RPMI7951 (cell line): Measurements from ENCODE around the gene PLLP. TPM values are rescaled to one million over a fixed set of nuclear protein-coding genes. Genes with fewer than 3 reads are reported as not detected.
A peak's percentile ranks its signal among the peaks of the same experiment; 100 is the strongest.
"Not testable (repeated sequence)": the region's sequence is repeated elsewhere in the genome, so short reads cannot be mapped to it uniquely, and the experiment has no call there.

Source experiments
- DNase-seq: peaks from one replicate; pipeline ENCODE4 v3.0.0-alpha.2; 2012; ENCODE audit warnings: low read depth
- total RNA-seq: library from RNA; depleted of rRNA; stranded (reverse); fragments of >200 nt; shearing (Covaris generic); gene quantifications from 2 replicates; pipeline ENCODE4 v1.2.3, GENCODE V29; 2014

The PLLP gene
- total RNA-seq, 1 experiment from 2014 or later = 0.24 TPM

DNA sequence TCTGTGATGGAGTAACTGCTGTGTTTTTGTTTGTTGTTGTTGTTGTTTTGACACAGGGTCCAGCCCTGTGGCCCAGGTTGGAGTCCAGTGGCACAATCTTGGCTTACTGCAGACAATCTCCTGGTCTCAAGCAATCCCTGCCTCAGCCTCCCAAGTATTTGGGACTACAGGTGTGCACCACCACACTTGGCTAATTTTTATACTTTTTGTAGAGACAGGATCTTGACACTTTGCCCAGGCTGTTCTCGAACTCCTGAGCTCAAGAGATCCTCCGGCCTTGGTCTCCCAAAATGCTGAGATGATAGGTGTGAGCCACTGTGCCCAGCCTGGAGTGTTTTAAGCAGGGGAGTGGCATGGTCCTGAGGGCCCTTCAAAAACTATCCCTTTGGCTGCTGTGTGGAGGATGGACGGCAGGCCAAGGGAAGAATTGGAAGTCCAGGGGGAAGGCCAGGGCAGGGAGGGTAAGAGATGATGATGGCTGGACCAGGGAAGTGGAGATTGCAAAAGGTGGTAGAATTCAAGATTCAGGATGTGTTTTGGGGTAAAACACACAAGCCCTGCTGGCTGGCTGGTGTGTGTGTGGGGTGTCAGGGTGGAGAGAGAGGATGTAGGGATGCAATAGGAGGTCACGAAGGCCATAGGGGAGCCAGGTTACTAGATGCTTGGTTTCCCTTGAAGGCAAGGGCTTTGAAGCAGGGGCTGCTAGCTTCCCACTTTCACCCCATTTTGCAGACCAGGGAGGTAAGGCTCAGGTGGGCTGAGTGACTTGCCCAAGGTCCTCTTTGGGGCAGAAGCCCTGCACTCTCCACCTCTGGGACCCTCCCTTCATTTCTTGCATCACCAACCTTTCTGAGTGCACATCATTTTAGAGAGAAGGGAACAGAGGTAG is 18.8 kb upstream of the PLLP start:
- no peak for DNase-seq

DNA sequence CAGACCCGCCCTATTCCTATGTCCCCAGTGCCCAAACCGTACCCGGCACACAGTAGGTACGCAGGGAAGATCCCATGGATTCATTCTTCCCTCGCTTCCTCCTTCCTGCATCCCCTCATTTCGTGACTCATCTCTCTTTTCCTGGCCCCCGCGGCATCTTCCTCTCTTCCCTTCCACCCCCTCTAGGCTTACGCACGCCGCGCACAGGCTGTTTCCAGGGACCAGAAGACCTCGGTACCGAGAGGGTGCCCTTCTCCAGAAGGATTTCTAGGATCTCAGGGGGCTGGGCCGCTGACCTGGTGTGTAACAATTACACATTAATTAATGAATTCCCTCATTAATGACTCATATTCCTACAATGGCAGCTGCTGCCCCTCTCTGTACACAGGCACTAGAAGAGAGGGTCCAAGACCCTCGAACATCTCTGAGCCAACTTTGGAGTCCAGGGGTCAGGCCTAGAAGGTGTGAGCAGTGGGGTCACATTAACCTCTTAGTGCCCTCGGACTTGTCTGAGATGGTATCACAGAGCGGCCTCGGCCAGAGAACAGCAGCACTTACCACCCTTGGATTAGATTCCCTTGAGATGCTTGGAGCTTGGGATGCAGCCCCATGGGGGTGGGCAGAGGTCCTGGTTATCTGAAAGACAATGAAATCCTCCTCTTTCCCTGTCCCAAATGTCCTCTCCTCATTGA is 16.8 kb upstream of the PLLP start:
- DNase-seq = no peak

DNA sequence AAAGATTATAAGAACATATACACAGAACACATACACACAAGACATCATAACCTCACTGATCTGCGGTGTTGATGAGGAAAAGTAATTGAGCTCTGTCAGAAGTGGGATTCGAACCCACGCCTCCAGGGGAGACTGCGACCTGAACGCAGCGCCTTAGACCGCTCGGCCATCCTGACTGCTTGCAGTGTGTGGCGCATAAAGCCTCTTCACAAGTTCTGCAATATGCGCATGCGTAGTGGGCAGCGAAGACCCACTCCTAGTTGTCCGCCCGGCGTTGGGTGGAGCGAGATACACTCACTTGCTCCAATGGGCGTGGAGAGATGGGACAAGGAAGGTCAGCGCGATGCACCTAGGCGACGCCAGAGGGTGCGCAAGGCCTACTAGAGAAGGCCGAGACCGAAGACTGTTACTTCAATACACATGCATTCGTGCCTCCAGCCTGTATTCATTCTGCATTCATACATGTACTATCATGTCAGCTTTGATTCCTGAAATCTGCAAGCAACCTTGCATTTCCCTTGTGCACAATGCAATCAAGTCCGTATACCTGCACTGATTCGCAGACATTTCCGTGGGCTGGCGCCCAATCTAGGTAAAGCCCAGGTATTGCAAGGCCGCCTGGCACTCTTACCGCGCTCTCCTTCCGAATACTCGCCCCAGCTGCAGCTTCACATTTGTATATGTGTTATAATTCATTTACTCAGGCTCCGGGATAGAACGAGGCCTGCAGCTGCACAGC is 16.1 kb upstream of the PLLP start:
- DNase-seq = peak; percentile 97

DNA sequence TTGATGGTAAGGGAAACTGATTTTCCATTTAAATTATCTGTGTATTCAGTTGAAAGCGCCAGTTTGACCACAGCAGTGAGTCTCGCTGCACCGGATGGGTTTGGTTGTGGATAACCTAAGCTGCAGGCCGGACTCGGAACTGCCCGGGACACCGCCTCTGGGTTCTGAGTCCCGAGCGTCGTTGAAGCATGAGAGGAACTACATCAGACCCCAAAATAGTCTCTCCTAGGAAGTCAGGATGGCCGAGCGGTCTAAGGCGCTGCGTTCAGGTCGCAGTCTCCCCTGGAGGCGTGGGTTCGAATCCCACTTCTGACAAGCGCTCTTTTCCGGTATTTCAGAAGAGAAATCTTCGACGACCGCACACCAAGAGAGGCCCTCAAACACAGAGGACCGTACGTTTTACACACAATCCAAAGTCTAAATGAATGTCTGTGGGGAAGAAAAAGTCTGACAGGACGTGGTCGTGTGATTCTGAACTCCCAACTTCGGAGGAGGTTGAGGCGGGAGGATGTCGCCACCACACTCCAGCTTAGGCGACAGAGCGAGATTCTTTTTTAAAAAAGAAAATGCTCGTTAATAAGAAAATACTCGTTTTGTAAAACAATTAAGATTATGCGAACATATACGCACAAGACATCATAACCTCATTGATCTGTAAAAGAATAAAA is 15.4 kb upstream of the PLLP start:
- DNase-seq = peak; percentile 92

DNA sequence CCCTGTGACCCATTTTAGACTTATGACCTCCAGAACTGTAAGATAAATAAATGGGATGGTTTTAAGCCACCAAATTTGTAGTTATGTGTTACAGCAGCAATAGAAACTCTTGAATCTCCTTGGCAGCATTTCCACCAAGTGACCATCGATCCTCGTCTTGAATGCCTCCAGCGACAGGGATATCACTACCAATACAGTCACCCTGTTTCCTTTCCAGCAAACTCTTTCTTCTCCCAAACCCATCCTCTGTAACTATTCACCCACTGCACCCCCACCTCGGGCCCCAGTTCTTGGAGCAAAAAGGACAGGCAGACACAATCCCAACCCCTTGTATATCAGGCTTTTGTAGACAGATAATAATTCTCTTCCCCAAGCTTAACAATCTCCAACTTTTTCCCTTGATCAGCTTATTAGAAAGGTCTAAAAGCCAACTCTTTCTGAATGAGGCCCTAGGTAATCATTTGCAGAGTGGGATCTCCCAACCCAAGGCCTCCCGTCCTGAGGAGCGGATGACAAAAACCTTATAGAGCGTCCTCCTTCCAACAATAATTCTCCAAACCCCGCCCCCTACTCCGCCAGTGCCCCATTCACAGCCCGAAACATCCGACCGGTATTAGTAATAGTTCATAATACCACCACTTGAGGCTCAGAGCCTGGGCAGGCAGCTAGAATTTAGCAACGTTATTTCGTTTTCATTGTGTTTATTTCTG is 14.7 kb upstream of the PLLP start:
- DNase-seq = no peak

DNA sequence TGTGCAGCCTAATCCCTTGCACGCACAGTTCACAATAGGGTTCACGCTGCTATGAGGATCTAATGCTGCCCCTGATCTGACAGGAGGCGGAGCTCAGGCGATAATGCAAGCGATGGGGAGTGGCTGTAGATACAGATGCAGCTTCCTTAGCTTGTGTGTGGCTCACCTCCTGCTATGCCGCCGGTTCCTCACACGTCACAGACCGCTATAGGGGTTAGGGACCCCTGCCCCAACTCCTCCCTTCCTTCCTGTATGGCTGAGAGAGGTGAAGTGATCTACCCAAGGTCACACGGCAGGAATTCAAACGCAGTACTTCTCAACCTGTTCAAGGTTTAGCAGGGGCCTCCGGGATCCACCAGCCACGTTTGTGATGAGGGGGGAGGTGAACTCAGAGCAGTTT is 13.4 kb upstream of the PLLP start:
- DNase-seq = no peak

DNA sequence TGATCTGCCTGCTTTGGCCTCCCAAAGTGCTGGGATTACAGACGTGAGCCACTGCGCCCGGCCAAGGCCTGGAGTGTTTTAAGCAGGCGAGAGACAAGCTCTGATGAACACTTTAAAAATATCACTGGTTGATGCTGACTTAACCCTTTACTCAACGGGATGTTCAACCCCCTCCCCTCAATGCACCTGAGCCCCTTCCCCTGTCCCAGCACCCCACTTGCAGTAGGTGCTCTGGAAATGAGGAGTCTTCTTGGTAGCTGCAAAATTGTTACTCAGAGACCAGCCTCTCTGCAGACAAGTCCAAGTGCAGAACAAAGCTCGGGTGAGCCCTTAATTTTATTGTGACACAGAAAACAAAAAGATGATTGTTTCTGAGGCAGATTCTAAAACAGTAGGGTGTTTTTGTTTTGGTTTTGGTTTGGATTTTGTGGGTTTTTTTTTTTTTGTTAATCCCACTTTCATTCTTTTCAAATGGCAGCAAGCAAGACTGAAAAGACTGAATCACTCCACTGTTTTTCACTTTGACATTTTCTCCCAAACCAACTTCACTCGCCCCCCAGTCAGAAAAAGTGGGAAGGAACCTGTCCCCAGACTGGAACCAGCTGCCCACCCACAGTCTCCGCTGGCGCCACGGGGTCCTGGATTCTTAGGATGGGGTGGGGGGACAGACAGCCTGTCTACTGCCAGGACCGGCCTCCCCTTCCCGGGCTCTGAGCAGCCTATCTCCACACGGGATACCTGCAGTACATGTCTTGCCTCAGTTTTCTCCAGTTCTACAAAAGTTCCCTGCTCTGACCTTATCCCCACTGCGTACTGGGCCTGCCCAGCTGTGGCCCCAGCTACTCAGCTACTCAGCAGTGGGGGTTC is 5.2 kb upstream of the PLLP start:
- no peak for DNase-seq

DNA sequence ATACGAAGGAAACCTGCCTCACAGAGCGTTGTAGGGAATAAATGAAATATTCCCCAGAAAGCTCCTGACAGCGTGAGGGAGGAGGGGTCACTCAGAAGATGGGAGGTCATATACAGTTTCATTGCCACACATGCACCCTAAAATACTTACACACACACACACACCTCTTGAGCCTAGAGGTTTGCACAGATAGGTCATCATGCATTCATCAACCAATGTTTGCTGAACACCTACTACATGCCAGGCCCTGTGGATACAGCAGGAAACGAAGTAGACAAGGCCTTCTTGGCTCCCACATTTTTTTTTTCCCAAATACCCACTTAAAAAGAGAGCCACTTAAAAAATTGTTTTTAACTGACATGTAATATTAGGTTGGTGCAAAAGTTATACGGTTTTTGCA is 907 bp upstream of the PLLP start:
- no peak for DNase-seq

DNA sequence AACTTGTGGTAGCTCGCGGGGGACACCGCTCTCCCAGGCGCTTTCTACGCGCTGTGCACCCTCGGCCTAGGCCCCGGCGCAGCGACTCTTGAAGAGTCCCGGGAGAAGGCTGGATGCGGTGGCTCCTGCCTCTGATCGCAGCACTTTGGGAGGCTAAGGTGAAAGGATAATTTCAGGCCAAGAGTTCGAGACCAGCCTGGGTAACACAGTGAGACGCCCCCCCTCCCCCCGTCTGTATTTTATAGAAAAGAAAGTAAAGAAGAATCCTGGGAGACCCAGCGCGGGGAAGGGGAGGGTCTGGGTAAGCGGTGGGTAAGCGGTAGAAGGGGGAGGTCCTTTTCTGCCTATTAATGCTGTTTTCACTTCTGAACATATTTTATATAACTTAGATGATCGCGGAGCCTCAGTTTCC is 486 bp upstream of the PLLP start:
- DNase-seq = no peak

DNA sequence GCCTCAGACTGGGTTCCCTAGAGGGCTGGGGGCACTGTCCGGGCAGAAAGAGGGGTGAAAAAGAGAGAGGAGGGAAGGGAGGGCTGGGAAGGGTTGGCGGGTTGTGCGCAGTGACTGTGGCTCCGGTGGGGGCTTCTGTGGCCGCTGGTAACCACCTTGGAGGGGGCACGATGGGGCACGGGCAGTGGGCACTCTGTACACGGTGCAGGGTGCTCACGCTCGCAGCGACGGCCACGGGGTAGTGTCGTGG is 588 bp downstream of the PLLP start:
- DNase-seq = no peak

DNA sequence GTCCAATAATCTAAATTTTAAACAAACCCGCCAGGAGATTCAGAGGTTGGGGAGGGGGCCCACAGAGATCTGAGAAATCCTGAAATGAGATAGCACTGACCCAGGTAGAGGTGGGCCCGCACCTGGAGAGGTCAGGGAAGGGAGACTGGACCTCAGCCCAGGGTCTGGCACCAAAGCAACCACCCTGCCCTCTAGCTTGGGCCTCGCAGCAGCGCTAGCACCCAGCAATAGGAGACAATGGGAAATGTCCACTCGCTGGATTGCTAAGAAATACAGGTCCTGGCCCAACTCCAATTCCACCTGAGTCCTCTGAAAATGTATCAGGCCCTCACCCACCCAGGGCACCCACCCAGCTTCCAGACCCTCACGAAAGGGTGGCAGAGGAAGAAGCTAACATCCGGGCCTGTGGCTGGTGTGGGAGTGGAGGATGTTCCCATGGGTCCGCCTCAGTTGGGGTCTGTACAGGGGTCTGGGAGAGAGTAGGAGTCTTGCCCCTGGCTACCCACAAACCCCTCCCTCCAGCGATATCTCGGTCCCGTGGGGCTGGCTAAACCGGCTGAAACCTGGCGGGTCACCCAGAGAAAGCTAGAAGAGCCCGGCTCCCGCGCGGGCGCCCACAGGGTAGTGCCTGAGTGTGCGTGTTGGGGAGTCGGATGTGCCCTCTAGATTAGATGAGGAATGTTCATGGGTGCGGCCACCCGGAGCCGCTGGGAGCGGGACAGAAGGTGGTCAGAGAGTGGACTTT is 1.1 kb downstream of the PLLP start:
- DNase-seq = no peak

DNA sequence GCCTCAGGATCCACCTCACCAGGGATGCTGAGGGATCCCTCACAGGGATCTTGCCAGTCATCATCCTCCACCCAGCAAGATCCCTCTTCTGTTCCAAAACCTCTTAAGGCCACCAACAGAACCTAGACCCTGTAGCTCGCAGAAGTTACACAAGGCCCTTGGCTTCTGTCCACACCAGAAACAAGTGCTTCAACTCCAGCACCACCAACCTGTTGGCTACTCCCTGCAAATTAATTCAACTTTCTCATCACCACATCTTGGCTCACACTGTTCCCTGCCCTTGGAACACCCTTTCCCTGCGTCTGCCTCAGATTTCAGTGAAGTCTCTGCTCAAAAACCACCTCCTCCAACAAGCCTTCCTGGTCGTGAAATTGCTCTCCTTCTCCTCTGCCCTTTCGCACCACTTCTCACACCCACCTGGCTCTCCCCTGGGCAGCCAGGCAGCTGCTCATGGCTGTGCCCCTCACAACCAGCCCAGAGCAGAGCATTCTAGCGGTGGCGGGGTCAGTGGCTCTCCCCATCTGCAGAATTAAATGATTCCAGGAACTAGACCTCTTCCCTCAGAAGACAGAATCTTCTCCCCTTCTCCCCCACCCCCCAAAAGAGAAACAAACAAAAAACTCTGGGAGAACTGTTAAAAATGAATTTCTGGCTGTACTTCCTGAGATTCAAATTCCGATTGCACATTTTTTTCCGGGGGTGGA is 1.8 kb downstream of the PLLP start:
- no peak for DNase-seq

DNA sequence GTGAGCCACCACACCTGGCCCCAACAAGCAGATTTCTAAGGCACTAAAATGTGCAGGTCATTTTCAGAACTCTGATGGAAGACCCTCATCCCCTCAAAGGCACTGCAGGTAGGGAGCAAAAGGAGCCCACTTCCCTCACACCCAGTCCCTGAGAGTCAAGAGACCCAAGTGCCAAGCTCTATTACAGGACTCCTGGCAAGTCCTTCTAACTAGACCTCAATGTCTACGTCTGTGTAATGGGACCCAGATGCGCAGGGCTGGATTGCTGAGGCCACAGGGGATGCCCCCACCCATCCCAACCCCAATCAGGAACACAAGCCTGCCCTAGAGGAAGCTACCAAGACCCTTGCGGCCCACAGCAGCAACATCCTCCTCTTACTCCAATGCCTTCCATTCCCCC is 2.7 kb downstream of the PLLP start:
- DNase-seq = no peak

DNA sequence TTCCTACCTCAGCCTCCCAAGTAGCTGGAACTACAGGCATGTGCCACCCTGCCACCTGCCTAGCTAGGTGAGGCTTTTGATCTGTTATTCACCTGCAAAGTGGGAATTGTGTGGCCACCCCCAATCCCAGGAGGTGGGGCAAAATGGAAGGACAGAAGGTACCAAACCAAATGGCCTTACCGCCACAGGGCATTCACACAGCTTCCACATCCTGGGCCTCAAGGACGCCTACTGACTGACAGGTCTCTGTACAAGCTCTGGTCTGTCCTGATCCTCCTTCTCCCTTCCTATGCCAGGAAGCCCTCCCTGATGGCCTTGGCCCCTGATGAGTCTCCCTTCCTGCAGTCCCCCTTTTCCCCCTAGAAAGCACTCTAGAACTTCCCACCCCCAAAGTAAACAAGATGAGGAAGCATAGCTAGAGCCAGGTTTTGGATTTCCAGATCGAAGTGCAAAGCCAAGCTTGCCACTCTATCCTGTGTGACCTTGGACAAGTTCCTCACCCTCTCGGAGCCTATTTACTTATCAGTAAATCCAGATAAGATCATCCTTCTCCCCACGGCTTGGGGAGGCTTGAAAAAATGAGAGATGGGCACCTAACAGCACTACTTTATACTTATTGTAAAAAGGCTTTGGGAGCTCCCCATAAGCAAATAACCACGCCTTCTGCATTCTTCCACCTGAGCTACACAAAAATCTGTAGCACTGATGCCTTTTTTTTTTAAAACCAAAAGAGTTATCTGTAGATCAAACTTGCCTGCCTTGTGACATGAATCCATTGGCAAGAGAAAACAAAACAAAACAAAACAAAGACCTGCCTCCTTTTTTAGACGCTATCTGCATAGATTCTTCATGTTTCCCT is 4.5 kb downstream of the PLLP start:
- DNase-seq = no peak

DNA sequence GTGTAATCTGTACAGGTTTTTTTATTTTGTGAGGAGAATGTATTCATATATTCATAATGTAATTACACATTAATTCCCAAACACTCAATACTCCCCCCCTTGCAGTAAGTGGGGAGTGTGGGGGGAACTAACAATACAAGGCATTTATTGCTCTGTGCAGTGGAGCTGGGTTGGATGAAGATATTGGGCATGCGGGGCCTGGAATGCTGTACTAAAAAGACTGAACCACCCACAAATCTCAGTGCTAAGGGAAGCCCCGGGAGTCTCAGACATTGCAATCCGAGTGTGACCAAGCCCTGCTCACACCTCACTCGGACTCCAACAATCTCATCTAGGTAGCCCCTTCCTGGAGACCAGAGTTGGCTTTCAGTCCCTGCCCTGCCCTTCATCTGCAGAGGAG is 6.0 kb downstream of the PLLP start:
- DNase-seq = no peak

DNA sequence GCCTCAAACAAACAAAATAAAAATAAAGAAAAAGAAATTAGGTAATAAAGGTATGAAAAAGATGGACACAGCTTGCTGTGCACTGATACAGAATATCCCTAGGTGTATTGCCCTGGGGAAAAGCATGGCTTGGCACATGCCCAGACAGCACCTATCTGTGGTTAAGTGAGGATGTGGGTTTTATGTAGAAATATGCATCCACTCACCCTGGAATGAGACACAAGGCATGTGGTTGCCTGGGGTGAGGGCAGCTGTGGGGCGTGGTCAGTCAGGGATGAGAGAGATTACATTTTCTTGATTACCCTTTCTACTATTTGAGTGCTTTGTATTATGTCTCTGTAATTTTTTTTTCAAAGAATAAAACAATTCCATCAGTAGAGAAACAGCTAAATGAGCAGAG is 6.9 kb downstream of the PLLP start:
- DNase-seq = peak; percentile 92

DNA sequence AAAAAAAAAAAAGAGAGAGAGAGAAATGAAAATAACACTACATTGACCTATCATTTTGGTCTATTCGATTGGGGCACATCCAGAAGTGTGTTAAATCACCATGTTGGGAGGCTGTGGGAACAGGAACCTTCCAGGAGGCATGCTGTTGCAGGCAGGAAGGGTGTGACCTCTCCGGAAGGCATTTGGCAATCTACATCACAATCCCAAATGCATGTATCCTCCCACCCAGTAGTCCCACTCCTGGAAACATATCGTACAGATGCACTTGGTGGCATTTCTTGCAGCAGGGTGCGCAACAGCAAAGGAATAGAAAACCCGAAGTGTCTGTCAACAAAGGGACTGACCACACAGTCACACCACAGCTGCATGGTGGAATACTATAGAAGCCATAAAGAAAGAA is 7.9 kb downstream of the PLLP start:
- DNase-seq = peak; percentile 68

DNA sequence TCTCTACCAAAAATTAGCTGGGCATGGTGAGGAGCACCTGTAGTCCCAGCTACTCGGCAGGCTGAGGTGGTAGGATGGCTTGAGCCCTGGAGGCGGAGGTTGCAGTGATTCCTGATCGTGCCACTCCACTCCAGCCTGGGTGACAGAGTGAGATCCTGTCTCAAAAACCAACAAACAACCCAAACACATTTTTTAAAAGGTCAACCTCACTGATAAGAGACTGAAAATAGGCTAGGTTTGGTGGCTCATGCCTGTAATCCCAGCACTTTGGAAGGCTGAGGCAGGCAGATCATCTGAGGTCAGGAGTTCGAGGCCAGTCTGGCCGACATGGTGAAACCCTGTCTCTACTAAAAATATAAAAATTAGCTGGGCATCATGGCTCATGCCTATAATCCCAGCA is 8.5 kb downstream of the PLLP start:
- DNase-seq = not testable (repeated sequence)
